HepG2 (cell line): ENCODE data around the gene PTCD2. TPM values are rescaled to one million over a fixed set of nuclear protein-coding genes. Genes with fewer than 3 reads are reported as not detected.

Source experiments
- ATAC-seq: fragments of 200-7000 bp; cut with Tn5 transposase; 3 replicates; pipeline ENCODE4 v1.9.1; 2020; ENCODE audit warnings: mild to moderate bottlenecking, moderate library complexity
- BruUV-seq: library from RNA; stranded (reverse); fragments of 400-500 nt; replicated peaks from 2 replicates; lab custom pipeline; 2021; lab: Mats Ljungman, UMichigan
- CTCF ChIA-PET: fragments of 300-600 bp; formaldehyde crosslinking; extraction: SDS; loops from one replicate; lab custom pipeline; 2021; ENCODE audit warnings: low total read pairs, inconsistent platforms, low intra/inter-chr PET ratio; lab: Yijun Ruan, JAX
- POLR2A ChIA-PET: fragments of 350-600 bp; sonication (Branson Sonifier 250); formaldehyde crosslinking; loops from one replicate; lab custom pipeline; 2020; ENCODE audit warnings: antibody characterized with exemption, inconsistent platforms; lab: Yijun Ruan, JAX
- DNase-seq: peaks from one replicate; pipeline ENCODE4 v3.0.0-alpha.2; 2015; ENCODE audit warnings: low spot score
- FAIRE-seq: peaks from 3 replicates; lab custom pipeline; 2011; peaks lifted over from hg19 to GRCh38; lab: Jason Lieb, UNC
- H2AFZ ChIP-seq: one replicate; pipeline ENCODE4 v1.6.1; 2011; ENCODE audit warnings: low read length, inconsistent platforms
- H3K27ac ChIP-seq: fragments of 300-600 bp; 3 replicates; pipeline ENCODE4 v1.8.0; 2011; ENCODE audit warnings: mixed run types, mild to moderate bottlenecking, mixed read lengths, low read length, inconsistent platforms; ENCODE audit not compliant: insufficient read depth; ENCODE audit errors: extremely low read length
- H3K27me3 ChIP-seq, 2 experiments: fragments of 200-600 bp in 1 of 2; 2 replicates in 1 of 2; 3 replicates in 1 of 2; pipeline versions ENCODE4 v1.6.0 to v1.8.0; 2011; ENCODE audit warnings: low read length in 2 of 2, mild to moderate bottlenecking in 2 of 2, moderate library complexity in 2 of 2, inconsistent platforms in 1 of 2; ENCODE audit not compliant: insufficient read depth in 2 of 2, control insufficient read depth in 1 of 2
- H3K36me3 ChIP-seq, 2 experiments: fragments of 200-600 bp in 1 of 2; replicated peaks in 1 of 2; 2 replicates in 1 of 2; 3 replicates in 1 of 2; pipeline versions ENCODE4 v1.5.1 to v1.8.0; 2011; ENCODE audit warnings: low read length in 2 of 2, inconsistent platforms in 1 of 2; ENCODE audit not compliant: insufficient read depth in 2 of 2, control insufficient read depth in 1 of 2
- H3K4me1 ChIP-seq: 2 replicates; pipeline ENCODE4 v1.5.1; 2012; ENCODE audit warnings: low read length, inconsistent platforms; ENCODE audit not compliant: insufficient read depth
- H3K4me2 ChIP-seq: 2 replicates; pipeline ENCODE4 v1.6.0; 2011; ENCODE audit warnings: low read depth, low read length, inconsistent platforms
- H3K4me3 ChIP-seq, 3 experiments: fragments of 200-600 bp in 1 of 3; sonication (generic), shearing (Covaris generic) in 1 of 3; replicated peaks in 1 of 3; 2 replicates each; pipeline ENCODE4 v1.5.1; 2011 to 2016; ENCODE audit warnings: low read length in 3 of 3, inconsistent platforms in 2 of 3, low read depth in 2 of 3, mild to moderate bottlenecking in 2 of 3, control low read depth in 1 of 3, mixed read lengths in 1 of 3; ENCODE audit not compliant: insufficient read depth in 1 of 3
- H3K79me2 ChIP-seq: one replicate; pipeline ENCODE4 v1.6.1; 2011; ENCODE audit warnings: low read length, inconsistent platforms; ENCODE audit not compliant: insufficient read depth
- H3K9ac ChIP-seq: 2 replicates; pipeline ENCODE4 v1.6.0; 2011; ENCODE audit warnings: mild to moderate bottlenecking, low read depth, low read length, inconsistent platforms; ENCODE audit not compliant: insufficient read depth
- H3K9me3 ChIP-seq: 2 replicates; pipeline ENCODE4 v1.5.1; 2012; ENCODE audit warnings: mild to moderate bottlenecking, low read length
- H4K20me1 ChIP-seq: 2 replicates; pipeline ENCODE4 v1.6.0; 2011; ENCODE audit warnings: inconsistent platforms, mild to moderate bottlenecking, low read length, moderate library complexity; ENCODE audit not compliant: insufficient read depth
- ADNP ChIP-seq: sonication (generic); formaldehyde crosslinking; IDR thresholded peaks from 2 replicates; pipeline ENCODE4 v1.4.0; 2020; ENCODE audit warnings: missing genetic modification reagents
- CHD2 ChIP-seq: IDR thresholded peaks from 2 replicates; pipeline ENCODE4 v1.6.1; 2011; ENCODE audit warnings: low read depth, low read length, improper control_type of control experiment
- KLF9 ChIP-seq: IDR thresholded peaks from 2 replicates; pipeline ENCODE4 v1.6.1; 2016; ENCODE audit warnings: low read depth
- MAFF ChIP-seq: IDR thresholded peaks from 2 replicates; pipeline ENCODE4 v1.6.1; 2011; ENCODE audit warnings: low read depth, low read length, improper control_type of control experiment
- MAFK ChIP-seq, 2 experiments: IDR thresholded peaks in 1 of 2; conservative IDR thresholded peaks in 1 of 2; 2 replicates each; pipeline ENCODE4 v1.6.1; 2011; ENCODE audit warnings: improper control_type of control experiment in 2 of 2, low read length in 2 of 2
- RFX1 ChIP-seq: fragments of 450-650 bp; IDR thresholded peaks from 2 replicates; pipeline ENCODE4 v1.6.1; 2017
- SATB2 ChIP-seq: sonication (generic); formaldehyde crosslinking; IDR thresholded peaks from 2 replicates; pipeline ENCODE4 v1.5.0; 2020; ENCODE audit warnings: missing genetic modification reagents
- ZIK1 ChIP-seq: sonication (generic); formaldehyde crosslinking; IDR thresholded peaks from 2 replicates; pipeline ENCODE4 v1.5.0; 2020; ENCODE audit warnings: mild to moderate bottlenecking, low read depth, missing genetic modification reagents, borderline replicate concordance
- ZNF12 ChIP-seq: sonication (generic); formaldehyde crosslinking; IDR thresholded peaks from 2 replicates; pipeline ENCODE4 v1.5.0; 2020; ENCODE audit warnings: missing genetic modification reagents
- ZNF775 ChIP-seq: sonication (generic); formaldehyde crosslinking; IDR thresholded peaks from 2 replicates; pipeline ENCODE4 v1.4.0; 2020; ENCODE audit warnings: missing genetic modification reagents, mild to moderate bottlenecking, moderate library complexity, borderline replicate concordance
- WGBS: methylation state at CpG from one replicate; pipeline ENCODE4 v1.1.6; 2017; ENCODE audit warnings: low lambda C conversion rate; 5-methylcytosine and 5-hydroxymethylcytosine counted together
- in situ Hi-C: cut with HindIII; loops from 2 replicates; pipeline ENCODE4 v1.10.0; 2017; ENCODE audit warnings: low pct_unique_long_range_greater_than_20kb; ENCODE audit not compliant: extremely low pct_ligation_motif_present
- intact Hi-C: fragments of 100-400 bp; cut with micrococcal nuclease; formaldehyde crosslinking; loops from one replicate; pipeline ENCODE4 v1.10.0; 2022; ENCODE audit not compliant: unreplicated experiment
- polyA plus RNA-seq, 8 experiments: library from polyadenylated mRNA; depleted of rRNA in 3 of 8; stranded (reverse) in 7 of 8; unstranded in 1 of 8; fragments of >200 nt; fragmentation: Illumina TruSeq in 4 of 8; extraction: Trizol in 4 of 8; gene quantifications; 2 replicates each; pipeline versions ENCODE4 v1.2.1 to v1.2.3, GENCODE V29; 2011 to 2016; ENCODE audit warnings: low read depth in 4 of 8, missing spikeins in 1 of 8, mixed read lengths in 1 of 8; ENCODE audit not compliant: insufficient read depth in 1 of 8
- total RNA-seq, 5 experiments: library from RNA; depleted of rRNA; stranded (reverse); fragments of >200 nt; fragmentation: Illumina TruSeq; extraction: Trizol; gene quantifications; 2 replicates each; pipeline ENCODE4 v1.2.3, GENCODE V29; 2016; ENCODE audit warnings: low read depth in 1 of 5
- TF ChIP-seq, protein P1 (sequence below): conservative IDR thresholded peaks from 2 replicates; pipeline ENCODE4 v1.6.1; 2018; ENCODE audit warnings: missing genetic modification reagents
- TF ChIP-seq, protein P2 (sequence below): fragments of 450-650 bp; IDR thresholded peaks from 2 replicates; pipeline ENCODE4 v1.6.1; 2016
- TF ChIP-seq, protein P3 (sequence below): sonication (generic); formaldehyde crosslinking; IDR thresholded peaks from 2 replicates; pipeline ENCODE4 v1.4.0; 2020; ENCODE audit warnings: mild to moderate bottlenecking, low read depth, missing genetic modification reagents

PTCD2 gene
- total and polyA plus RNA-seq, 2 of the 13 experiments (the other 11 are each of a cell fraction or from before 2014, with no cell fraction given): 5.3 to 6.4 TPM

GRCh38 chr5:72337159-72337558, 17.0 kb downstream of the PTCD2 start:
- Histone ChIP-seq H3K4me1 (no peaks in the 10 kb centered on the region), H3K27me3 (no peaks in the 10 kb centered on the region), H4K20me1 (no peaks in the 10 kb centered on the region), H3K9me3 (no peaks in the 10 kb centered on the region), H3K4me3 (no peak overlapping the region), H2AFZ (no peak overlapping the region), H3K36me3 (peaks cover 3 to 39% of the 10 kb centered on the region in 2 experiments), H3K4me2 (no peak overlapping the region), H3K79me2 (no peaks in the 10 kb centered on the region), H3K9ac (no peak overlapping the region), H3K27ac (no peak overlapping the region)
- intact Hi-C loops: no loop called here
- FAIRE-seq (no peak), DNase-seq (no peak), ATAC-seq (no peak)
- WGBS: 92% methylated on average over 1 of the region's 1 CpG
- TF ChIP-seq ZNF12 (no peak), SATB2 (no peak)
- ChIA-PET CTCF (no interaction called here), POLR2A (no interaction called here)
- no TSS peak for BruUV-seq
- in situ Hi-C loops: no loop called here

GRCh38 chr5:72338689-72339209, 18.6 kb downstream of the PTCD2 start:
- Histone ChIP-seq H3K79me2 (no peaks in the 10 kb centered on the region), H4K20me1 (no peaks in the 10 kb centered on the region), H3K4me3 (no peak overlapping the region), H3K4me2 (no peak overlapping the region), H3K27me3 (no peaks in the 10 kb centered on the region), H3K9ac (no peak overlapping the region), H3K9me3 (no peaks in the 10 kb centered on the region), H2AFZ (no peak overlapping the region), H3K36me3 (peaks cover 6 to 44% of the 10 kb centered on the region in 2 experiments; a peak in 4 of 5 replicates), H3K27ac (no peak overlapping the region), H3K4me1 (no peaks in the 10 kb centered on the region)
- POLR2A ChIA-PET: no interaction called here
- BruUV-seq: no TSS peak
- ATAC-seq (no peak), DNase-seq (no peak), FAIRE-seq (no peak)
- in situ Hi-C loops (no loop called here), intact Hi-C loops (no loop called here)
- CTCF ChIA-PET: no interaction called here
- 96% methylated on average over 4 of the region's 4 CpGs for WGBS
- TF ChIP-seq, protein P1, sequence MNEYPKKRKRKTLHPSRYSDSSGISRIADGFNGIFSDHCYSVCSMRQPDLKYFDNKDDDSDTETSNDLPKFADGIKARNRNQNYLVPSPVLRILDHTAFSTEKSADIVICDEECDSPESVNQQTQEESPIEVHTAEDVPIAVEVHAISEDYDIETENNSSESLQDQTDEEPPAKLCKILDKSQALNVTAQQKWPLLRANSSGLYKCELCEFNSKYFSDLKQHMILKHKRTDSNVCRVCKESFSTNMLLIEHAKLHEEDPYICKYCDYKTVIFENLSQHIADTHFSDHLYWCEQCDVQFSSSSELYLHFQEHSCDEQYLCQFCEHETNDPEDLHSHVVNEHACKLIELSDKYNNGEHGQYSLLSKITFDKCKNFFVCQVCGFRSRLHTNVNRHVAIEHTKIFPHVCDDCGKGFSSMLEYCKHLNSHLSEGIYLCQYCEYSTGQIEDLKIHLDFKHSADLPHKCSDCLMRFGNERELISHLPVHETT: no peak
- TF ChIP-seq, protein P2, sequence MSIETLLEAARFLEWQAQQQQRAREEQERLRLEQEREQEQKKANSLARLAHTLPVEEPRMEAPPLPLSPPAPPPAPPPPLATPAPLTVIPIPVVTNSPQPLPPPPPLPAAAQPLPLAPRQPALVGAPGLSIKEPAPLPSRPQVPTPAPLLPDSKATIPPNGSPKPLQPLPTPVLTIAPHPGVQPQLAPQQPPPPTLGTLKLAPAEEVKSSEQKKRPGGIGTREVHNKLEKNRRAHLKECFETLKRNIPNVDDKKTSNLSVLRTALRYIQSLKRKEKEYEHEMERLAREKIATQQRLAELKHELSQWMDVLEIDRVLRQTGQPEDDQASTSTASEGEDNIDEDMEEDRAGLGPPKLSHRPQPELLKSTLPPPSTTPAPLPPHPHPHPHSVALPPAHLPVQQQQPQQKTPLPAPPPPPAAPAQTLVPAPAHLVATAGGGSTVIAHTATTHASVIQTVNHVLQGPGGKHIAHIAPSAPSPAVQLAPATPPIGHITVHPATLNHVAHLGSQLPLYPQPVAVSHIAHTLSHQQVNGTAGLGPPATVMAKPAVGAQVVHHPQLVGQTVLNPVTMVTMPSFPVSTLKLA: no peak
- TF ChIP-seq ZIK1 (CRISPR knock-in tag) (no peak), MAFK (conservative IDR thresholded peaks at IDR 0.05 in 1 of 2, IDR thresholded peaks at IDR 0.05 in 1 of 2; ENCODE audit: low read length in 2 of 2) (peak; percentile 47 to 67; a peak in 3 of 4 replicates), CHD2 (no peak), KLF9 (CRISPR knock-in tag) (no peak), ZNF775 (CRISPR knock-in tag) (no peak), MAFF (peak; percentile 69), ADNP (CRISPR knock-in tag) (no peak), RFX1 (peak; percentile 19; the same call in 1 of the 2 replicates)
- TF ChIP-seq, protein P3, sequence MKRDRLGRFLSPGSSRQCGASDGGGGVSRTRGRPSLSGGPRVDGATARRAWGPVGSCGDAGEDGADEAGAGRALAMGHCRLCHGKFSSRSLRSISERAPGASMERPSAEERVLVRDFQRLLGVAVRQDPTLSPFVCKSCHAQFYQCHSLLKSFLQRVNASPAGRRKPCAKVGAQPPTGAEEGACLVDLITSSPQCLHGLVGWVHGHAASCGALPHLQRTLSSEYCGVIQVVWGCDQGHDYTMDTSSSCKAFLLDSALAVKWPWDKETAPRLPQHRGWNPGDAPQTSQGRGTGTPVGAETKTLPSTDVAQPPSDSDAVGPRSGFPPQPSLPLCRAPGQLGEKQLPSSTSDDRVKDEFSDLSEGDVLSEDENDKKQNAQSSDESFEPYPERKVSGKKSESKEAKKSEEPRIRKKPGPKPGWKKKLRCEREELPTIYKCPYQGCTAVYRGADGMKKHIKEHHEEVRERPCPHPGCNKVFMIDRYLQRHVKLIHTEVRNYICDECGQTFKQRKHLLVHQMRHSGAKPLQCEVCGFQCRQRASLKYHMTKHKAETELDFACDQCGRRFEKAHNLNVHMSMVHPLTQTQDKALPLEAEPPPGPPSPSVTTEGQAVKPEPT (CRISPR knock-in tag): no peak
